IPS-NIHi7 (cell line): ENCODE measurements around the gene IMPDH1.

Source experiments
- DNase-seq: peaks from one replicate; pipeline ENCODE4 v3.0.0; 2012; ENCODE audit warnings: mixed read lengths; ENCODE audit errors: extremely low spot score

Gene IMPDH1

GRCh38 chr7:128360359-128360678, 49.5 kb downstream of the IMPDH1 start:
- no peak for DNase-seq

GRCh38 chr7:128359939-128360338, 49.8 kb downstream of the IMPDH1 start:
- no peak for DNase-seq

GRCh38 chr7:128359336-128359735, 50.4 kb downstream of the IMPDH1 start:
- no peak for DNase-seq

- DNase-seq = no peak
Measured at GRCh38 chr7:128358233-128358632, 51.5 kb downstream of the IMPDH1 start.

- no peak for DNase-seq
Measured at GRCh38 chr7:128357217-128357613, 52.6 kb downstream of the IMPDH1 start.

GRCh38 chr7:128356546-128357216, 53.1 kb downstream of the IMPDH1 start:
- no peak for DNase-seq

- DNase-seq = no peak
Measured at GRCh38 chr7:128353610-128354009, 56.2 kb downstream of the IMPDH1 start.

GRCh38 chr7:128353189-128353588, 56.6 kb downstream of the IMPDH1 start:
- no peak for DNase-seq

- DNase-seq = no peak
Measured at GRCh38 chr7:128352636-128353035, 57.1 kb downstream of the IMPDH1 start.

- peak; percentile 88 for DNase-seq
Measured at GRCh38 chr7:128352153-128352537, 57.6 kb downstream of the IMPDH1 start.

GRCh38 chr7:128351296-128352152, 58.3 kb downstream of the IMPDH1 start:
- DNase-seq = peak; percentile 33

GRCh38 chr7:128350708-128351295, 59.0 kb downstream of the IMPDH1 start:
- no peak for DNase-seq

- DNase-seq = no peak
Measured at GRCh38 chr7:128349466-128349825, 60.3 kb downstream of the IMPDH1 start.

GRCh38 chr7:128347647-128348097, 62.1 kb downstream of the IMPDH1 start:
- DNase-seq = peak; percentile 51

GRCh38 chr7:128344431-128344774, 65.4 kb downstream of the IMPDH1 start:
- DNase-seq = no peak

GRCh38 chr7:128343554-128344430, 66.0 kb downstream of the IMPDH1 start, which contains the start of gene RBM28:
TSS of gene RBM28 (minus strand) at chr7:128343908. CDS start at chr7:128343793, 115 bp downstream.
- DNase-seq = peak; percentile 94
